ENCODE results near the gene CRB1.

DNA sequence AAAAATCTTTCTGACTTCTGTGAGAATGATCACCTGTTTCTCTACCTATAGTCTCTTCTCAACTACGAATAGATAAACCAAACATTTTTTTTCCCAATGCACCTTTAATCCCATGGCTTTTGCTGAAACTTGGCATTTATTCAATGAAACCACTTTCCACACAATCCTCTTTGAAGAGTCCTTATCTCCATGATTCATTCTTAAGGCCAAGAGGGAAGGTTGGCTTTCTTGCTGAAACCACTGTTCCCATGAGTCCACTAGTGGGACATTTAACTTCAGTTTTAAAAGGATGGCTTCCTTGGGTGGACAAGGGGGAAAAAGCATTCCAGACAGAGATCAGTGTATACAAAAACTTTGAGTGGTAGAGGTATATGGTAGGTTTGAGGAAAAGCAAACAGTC is 73.6 kb downstream of the CRB1 start:
- no peak for TF ChIP-seq ZNF660 (tag by site-specific recombination; IDR thresholded peaks at IDR 0.05)
- TF ChIP-seq ZNF366 (tag by site-specific recombination; conservative IDR thresholded peaks at IDR 0.05), result no peak
